HUES6 (cell line): ENCODE data around the gene ADSS1.
"Not testable (repeated sequence)": the region's sequence is repeated elsewhere in the genome, so short reads cannot be mapped to it uniquely, and the experiment has no call there.

Experiments used
- H3K27ac ChIP-seq: 2 replicates; pipeline ENCODE4 v1.7.0; 2013; ENCODE audit warnings: low read depth, mild to moderate bottlenecking, low read length, inconsistent platforms
- H3K27me3 ChIP-seq: 2 replicates; pipeline ENCODE4 v1.6.1; 2013; ENCODE audit warnings: low read length; ENCODE audit not compliant: control insufficient read depth, insufficient read depth
- H3K36me3 ChIP-seq: 2 replicates; pipeline ENCODE4 v1.6.1; 2013; ENCODE audit warnings: low read length; ENCODE audit not compliant: control insufficient read depth, insufficient read depth
- H3K4me1 ChIP-seq: 2 replicates; pipeline ENCODE4 v1.6.1; 2013; ENCODE audit warnings: low read length; ENCODE audit not compliant: control insufficient read depth, insufficient read depth
- H3K4me3 ChIP-seq: 2 replicates; pipeline ENCODE4 v1.5.1; 2013; ENCODE audit warnings: low read depth, low read length
- H3K9ac ChIP-seq: one replicate; pipeline ENCODE4 v1.6.1; 2013; ENCODE audit warnings: mild to moderate bottlenecking, low read length
- H3K9me3 ChIP-seq: 2 replicates; pipeline ENCODE4 v1.6.1; 2013; ENCODE audit warnings: low read depth, low read length; ENCODE audit not compliant: control insufficient read depth, insufficient read depth

ADSS1 gene

DNA sequence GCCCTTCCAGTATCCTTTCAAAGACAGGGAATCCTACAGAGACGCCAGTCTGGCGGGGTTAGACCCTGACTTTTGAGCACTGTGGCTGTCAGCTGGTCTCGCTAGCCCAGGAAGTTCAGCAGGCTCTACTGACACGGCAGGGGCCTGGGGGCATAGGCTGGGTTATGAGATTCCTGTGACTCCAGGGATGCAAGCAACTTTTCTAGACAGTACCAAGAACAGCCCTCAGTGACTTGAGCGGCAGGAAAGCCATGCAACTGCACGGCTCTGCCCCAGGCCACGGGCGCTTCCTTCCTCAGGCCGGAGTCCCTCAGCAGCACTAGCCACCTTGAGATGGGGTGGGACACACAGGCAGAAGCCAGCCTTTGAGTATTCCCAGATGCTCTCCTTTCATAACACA lies 23.8 kb downstream of the ADSS1 start:
- Histone ChIP-seq H3K27ac (no peak overlapping the region), H3K36me3 (peaks cover 4% of the 10 kb centered on the region; the same call in 1 of the 2 replicates), H3K9me3 (peaks cover 16% of the 10 kb centered on the region), H3K4me1 (peaks cover 21% of the 10 kb centered on the region; the same call in 1 of the 2 replicates), H3K27me3 (no peaks in the 10 kb centered on the region), H3K4me3 (no peak overlapping the region), H3K9ac (no peak overlapping the region)

DNA sequence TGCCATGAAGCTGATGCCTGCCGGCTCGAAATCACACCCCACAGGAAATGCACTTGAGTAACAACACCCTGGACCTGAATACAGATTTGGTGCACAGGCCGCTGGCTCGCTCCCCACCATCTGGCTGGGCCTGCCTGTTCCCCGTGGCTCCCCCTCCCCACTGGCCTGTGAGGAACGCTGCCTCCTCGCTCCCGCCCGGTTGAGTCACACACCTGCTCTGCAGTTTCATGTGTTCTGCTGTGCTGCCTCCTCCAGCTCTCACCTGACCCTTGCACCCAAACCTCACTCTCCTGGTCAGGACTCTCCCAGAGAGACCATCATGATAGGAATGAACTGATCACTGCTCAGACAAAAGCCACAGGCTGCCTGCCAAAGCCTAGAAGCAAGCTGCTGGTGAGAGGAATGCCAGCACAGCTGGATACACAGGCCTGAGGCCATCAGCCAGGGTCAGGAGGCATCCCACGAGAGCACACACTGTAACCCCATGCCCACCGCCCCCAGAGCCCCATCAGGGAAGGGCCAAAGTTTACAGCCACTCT lies 25.2 kb downstream of the ADSS1 start:
- Histone ChIP-seq H3K9me3 (peaks cover 16% of the 10 kb centered on the region), H3K27ac (no peak overlapping the region), H3K4me3 (peak overlapping the region; percentile 27; the same call in 1 of the 2 replicates), H3K36me3 (peaks cover 4% of the 10 kb centered on the region; the same call in 1 of the 2 replicates), H3K27me3 (no peaks in the 10 kb centered on the region), H3K9ac (no peak overlapping the region), H3K4me1 (peaks cover 25% of the 10 kb centered on the region)

DNA sequence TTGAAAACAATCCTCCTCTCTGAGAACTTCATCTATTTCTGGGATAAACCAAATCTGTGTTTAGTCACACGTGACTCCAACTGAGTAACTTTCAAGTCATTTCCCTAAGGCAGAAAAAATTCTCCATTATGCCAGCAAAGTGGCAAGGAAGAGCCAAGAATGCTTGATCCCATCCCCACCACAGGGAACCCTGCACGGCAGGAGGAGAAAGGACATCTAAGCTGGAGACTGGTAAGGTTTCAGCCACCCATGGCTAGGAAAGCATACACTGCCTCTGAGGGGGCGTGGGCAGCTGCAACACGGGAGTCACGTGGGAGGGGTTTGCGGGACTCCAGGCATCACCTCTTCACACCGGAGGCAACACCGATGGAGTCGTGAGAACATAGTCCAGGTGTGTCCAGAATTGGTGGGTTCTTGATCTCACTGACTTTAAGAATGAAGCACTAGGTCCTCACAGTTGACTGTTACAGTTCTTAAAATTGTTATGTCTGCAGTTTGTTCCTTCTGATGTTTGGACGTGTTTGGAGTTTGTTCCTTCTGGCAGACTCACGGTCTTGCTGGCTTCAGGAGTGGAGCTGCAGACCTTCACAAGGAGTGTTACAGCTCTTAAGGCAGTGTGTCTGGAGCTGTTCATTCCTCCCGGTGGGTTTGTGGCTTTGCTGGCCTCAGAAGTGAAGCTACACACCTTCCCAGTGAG lies 26.2 kb downstream of the ADSS1 start:
- H3K27me3 ChIP-seq, result no peaks in the 10 kb centered on the region
- H3K9ac ChIP-seq, result no peak overlapping the region
- H3K27ac ChIP-seq, result no peak overlapping the region
- H3K36me3 ChIP-seq, result peaks cover 5% of the 10 kb centered on the region; the same call in 1 of the 2 replicates
- H3K9me3 ChIP-seq, result peaks cover 16% of the 10 kb centered on the region
- no peak overlapping the region for H3K4me3 ChIP-seq
- peaks cover 31% of the 10 kb centered on the region for H3K4me1 ChIP-seq

DNA sequence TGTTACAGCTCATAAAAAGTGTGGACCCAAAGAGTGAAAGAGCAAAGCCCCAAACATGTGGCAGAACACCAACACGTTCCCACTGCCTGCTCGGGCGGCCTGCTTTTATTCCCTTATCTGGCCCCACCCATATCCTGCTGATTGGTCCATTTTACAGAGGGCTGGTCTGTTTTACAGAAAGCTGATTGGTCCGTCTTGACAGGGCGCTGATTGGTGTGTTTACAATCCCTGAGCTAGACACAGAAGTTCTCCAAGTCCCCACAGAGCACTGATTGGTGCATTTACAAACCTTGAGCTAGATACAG lies 26.7 kb downstream of the ADSS1 start:
- not testable (repeated sequence) for H3K4me3 ChIP-seq, H3K27ac ChIP-seq, H3K36me3 ChIP-seq, H3K27me3 ChIP-seq, H3K9ac ChIP-seq
- H3K4me1 ChIP-seq, result peaks cover 31% of the 10 kb centered on the region
- H3K9me3 ChIP-seq, result peaks cover 16% of the 10 kb centered on the region

DNA sequence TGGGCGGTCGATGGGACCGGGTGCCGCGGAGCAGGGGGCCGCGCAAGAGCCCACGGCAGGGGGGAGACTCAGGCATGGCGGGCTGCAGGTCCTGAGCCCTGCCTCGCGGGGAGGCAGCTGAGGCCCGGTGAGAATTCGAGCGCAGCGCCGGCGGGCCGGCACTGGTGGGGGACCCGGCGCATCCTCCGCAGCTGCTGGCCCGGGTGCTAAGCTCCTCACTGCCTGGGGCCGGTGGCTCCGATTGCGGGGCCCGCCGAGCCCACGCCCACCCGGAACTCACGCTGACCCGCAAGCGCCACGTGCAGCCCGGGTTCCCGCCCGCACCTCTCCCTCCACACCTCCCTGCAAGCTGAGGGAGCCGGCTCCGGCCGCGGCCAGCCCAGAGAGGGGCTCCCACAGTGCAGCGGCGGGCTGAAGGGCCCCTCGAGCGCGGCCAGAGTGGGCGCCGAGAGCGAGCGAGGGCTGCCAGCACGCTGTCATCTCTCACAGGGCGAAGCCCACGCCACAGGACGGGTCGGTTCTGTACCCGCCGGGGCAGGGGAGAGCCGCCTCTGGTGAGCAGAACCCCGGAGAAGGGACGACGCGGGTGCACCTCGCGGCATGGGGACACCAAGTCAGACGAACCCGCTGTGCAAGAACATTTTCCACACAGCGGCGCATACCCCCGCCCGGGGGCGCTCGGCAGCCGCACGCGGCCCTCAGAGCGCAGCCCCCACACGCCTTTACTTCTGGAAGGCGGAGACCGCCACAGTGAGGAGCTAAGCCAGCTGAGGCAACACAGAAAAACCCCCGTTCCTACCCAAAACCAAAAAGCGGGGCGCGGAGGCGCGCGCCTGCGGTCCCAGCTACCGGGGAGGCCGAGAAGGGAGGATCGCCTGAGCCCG lies 27.8 kb downstream of the ADSS1 start:
- peak overlapping the region; percentile 99 for H3K4me3 ChIP-seq
- H3K36me3 ChIP-seq, result peaks cover 19% of the 10 kb centered on the region
- H3K9me3 ChIP-seq, result peaks cover 16% of the 10 kb centered on the region
- H3K27ac ChIP-seq, result peak overlapping the region; percentile 74; the same call in 1 of the 2 replicates
- peaks cover 31% of the 10 kb centered on the region for H3K4me1 ChIP-seq
- H3K27me3 ChIP-seq, result no peaks in the 10 kb centered on the region
- H3K9ac ChIP-seq, result peak overlapping the region; percentile 81

DNA sequence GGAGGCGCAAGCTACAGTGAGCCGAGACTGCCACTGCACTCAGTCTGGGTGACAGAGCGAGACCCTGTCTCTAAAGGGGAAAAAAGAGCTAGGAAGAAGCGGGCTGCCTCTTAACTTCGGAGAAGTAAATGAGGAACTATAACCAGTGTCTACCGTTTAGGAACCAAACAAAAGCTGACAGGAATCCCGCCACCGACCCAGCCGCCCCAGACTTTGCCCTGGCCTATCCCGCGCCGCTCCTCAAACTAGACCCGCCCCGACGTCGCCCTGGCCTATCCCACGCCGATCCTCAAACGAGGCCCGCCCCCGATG lies 28.4 kb downstream of the ADSS1 start:
- peak overlapping the region; percentile 81 for H3K9ac ChIP-seq

DNA sequence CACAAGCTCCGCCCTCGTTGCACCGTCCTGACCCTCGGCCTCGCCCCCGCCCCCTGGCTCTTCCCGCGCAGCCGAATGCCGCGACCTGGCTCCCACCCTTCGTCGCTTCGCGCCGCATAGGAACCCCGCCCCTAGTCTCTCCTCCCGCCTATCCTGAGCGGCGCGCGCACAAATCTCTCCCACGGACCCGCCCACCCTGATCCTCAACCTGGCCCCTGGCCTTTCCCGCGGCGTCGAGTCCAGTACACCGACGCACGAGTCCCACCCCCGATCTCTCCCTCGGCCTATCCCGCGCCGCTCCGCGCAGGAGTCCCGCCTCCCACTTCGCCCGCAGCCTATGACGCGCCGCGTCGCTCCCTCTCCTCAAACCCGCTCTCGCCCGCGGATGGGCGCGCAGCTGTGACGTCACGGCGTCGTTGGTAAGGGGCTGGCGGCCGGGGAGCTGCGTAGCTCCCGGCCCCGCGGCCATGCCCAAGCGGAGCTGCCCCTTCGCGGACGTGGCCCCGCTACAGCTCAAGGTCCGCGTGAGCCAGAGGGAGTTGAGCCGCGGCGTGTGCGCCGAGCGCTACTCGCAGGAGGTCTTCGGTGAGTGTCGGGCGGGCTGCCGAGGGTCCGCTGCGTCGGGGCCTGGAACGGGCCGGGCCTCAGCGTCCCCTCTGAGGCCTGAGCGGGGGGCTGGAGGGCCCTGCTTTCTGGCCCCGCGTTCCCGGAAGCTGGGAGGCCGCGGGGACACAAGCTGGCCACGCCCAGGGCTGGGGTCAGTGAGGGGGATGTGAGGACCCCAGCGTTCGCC lies 28.9 kb downstream of the ADSS1 start, which contains the start of gene SIVA1:
SIVA1 (plus strand) TSS at position 413 of the 793 bp plus-strand sequence; CDS start at position 468, 55 bp downstream.
- peak within 1 kb of the TSS; percentile 99 for H3K4me3 ChIP-seq
- peaks cover 27% of the 10 kb centered on the region for H3K4me1 ChIP-seq
- H3K27me3 ChIP-seq, result no peaks in the 10 kb centered on the region
- peaks cover 31% of the 10 kb centered on the region for H3K36me3 ChIP-seq
- peak within 1 kb of the TSS; percentile 96 for H3K9ac ChIP-seq
- H3K27ac ChIP-seq, result peak within 1 kb of the TSS; percentile 96
- H3K9me3 ChIP-seq, result peaks cover 16% of the 10 kb centered on the region

More for the DNA sequence above, 28.4 kb downstream of the ADSS1 start:
- Histone ChIP-seq H3K4me1 (peaks cover 31% of the 10 kb centered on the region), H3K9me3 (peaks cover 16% of the 10 kb centered on the region), H3K36me3 (peaks cover 25% of the 10 kb centered on the region), H3K27ac (peak overlapping the region; percentile 74; the same call in 1 of the 2 replicates), H3K4me3 (peak overlapping the region; percentile 99), H3K27me3 (no peaks in the 10 kb centered on the region)

DNA sequence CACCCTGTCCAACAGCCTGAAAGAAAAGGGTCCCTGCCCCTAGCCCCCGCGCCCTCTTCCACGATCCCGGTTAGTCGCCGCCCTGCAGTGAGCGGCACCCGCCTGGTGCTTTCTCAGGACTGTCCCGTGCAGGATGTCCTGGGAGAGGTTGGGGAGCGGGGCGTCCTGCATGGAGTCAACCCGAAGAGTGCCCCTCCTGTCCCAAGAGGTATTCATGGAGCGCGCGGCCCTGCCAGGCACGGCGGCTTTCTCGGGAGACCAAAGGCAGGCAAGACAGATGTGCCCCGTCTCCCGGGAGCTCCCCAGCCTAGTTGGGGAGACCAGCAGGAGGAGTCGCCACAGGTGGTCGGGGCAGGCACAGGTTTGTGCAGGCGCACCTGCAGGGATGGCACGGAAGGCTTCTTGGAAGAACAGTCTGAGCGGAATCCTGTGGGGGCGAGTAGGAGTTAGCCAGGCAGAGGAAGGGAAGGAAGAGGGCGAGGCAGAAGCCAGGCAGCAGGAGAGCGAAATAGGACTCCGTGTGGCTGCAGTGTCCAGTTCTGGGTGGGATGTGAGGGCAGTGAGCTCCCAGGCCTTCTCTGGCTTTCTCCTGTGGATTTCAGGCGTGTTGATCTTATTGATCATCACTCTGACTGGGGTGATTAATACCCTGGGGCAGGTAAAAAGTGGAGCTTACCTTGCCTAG lies 29.6 kb downstream of the ADSS1 start:
- Histone ChIP-seq H3K4me1 (peaks cover 21% of the 10 kb centered on the region), H3K27me3 (no peaks in the 10 kb centered on the region), H3K27ac (peak overlapping the region; percentile 96)

DNA sequence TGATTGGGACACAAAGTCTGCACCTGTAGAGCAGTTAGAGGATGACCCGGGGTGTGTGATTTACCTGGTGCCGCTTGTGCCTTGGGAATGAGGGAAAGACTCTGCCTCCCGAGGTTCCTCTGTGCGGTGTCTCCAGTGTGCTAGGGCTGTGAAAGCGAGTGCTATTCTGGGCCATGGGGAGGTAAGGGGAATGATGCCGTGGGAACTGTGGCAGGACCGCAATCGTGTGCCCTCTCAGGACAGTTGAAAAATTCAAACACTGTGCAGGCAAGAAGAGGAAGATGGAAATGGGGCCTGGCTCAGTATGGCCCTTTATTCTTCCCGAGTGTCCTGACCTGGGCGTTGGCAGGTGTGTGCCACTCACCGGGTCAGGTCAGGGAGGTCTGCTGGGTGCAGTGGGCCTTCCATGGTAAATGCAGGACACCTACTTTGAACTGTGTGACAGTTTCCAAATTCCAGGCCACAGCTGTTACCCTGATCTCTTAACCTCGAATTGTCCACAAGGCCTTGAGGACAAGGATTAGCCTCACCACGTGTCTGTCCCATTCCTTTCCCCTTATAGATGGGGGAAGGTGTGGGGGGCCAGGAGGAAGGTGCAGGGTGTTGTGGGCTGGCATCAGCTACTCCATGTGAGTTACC lies 30.3 kb downstream of the ADSS1 start:
- Histone ChIP-seq H3K27ac (no peak overlapping the region), H3K9me3 (peaks cover 16% of the 10 kb centered on the region), H3K9ac (peak overlapping the region; percentile 96), H3K4me1 (peaks cover 14% of the 10 kb centered on the region), H3K36me3 (peaks cover 42% of the 10 kb centered on the region), H3K4me3 (peak overlapping the region; percentile 99), H3K27me3 (no peaks in the 10 kb centered on the region)

More for the DNA sequence above, 29.6 kb downstream of the ADSS1 start:
- peak overlapping the region; percentile 96 for H3K9ac ChIP-seq
- H3K9me3 ChIP-seq, result peaks cover 16% of the 10 kb centered on the region
- peaks cover 36% of the 10 kb centered on the region for H3K36me3 ChIP-seq
- peak overlapping the region; percentile 99 for H3K4me3 ChIP-seq

DNA sequence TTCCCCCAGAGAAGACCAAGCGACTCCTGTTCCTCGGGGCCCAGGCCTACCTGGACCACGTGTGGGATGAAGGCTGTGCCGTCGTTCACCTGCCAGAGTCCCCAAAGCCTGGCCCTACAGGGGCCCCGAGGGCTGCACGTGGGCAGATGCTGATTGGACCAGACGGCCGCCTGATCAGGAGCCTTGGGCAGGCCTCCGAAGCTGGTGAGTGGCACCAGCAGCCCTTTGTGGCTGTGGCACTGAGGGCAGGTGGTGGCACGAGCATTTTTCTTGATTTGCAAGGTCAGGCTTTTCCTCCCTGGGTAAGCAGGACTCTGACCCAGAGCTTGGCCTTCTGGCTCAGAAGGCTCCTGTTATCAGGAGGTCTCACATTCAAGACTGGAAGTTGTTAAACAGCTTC lies 31.6 kb downstream of the ADSS1 start:
- H3K27me3 ChIP-seq, result no peaks in the 10 kb centered on the region
- no peak overlapping the region for H3K27ac ChIP-seq
- peaks cover 9% of the 10 kb centered on the region for H3K9me3 ChIP-seq
- no peak overlapping the region for H3K4me3 ChIP-seq
- H3K4me1 ChIP-seq, result peaks cover 11% of the 10 kb centered on the region
- peaks cover 51% of the 10 kb centered on the region for H3K36me3 ChIP-seq
- H3K9ac ChIP-seq, result no peak overlapping the region
